GM12878 (cell line): Measurements from ENCODE around the gene NTSR1. TPM values are rescaled to one million over a fixed set of nuclear protein-coding genes. Genes with fewer than 3 reads are reported as not detected.

ENCODE experiments used
- ATAC-seq: fragments of 200-7000 bp; cut with Tn5 transposase; 3 replicates; pipeline ENCODE4 v1.9.1; 2020; ENCODE audit warnings: mild to moderate bottlenecking, moderate library complexity
- BruUV-seq: library from RNA; stranded (reverse); fragments of 400-500 nt; replicated peaks from 2 replicates; lab custom pipeline; 2021; lab: Mats Ljungman, UMichigan
- CTCF ChIA-PET: fragments of 300-600 bp; sonication (Branson Sonifier 250); formaldehyde crosslinking; extraction: SDS; loops from one replicate; lab custom pipeline; 2021; ENCODE audit warnings: inconsistent platforms; lab: Yijun Ruan, JAX
- POLR2A ChIA-PET: fragments of 350-600 bp; formaldehyde crosslinking; extraction: SDS; loops from one replicate; lab custom pipeline; 2021; ENCODE audit warnings: inconsistent platforms; lab: Charles Lee
- RAD21 ChIA-PET: fragments of 300-600 bp; sonication (Branson Sonifier 250); formaldehyde crosslinking; loops from one replicate; lab custom pipeline; 2023; ENCODE audit warnings: antibody characterized with exemption; ENCODE audit not compliant: unreplicated experiment; lab: Charles Lee
- SMC1A ChIA-PET: fragments of 300-600 bp; sonication (Branson Sonifier 250); formaldehyde crosslinking; loops from one replicate; lab custom pipeline; 2023; ENCODE audit not compliant: unreplicated experiment, uncharacterized antibody; lab: Charles Lee
- DNase-seq: peaks from one replicate; pipeline ENCODE4 v3.0.0-alpha.2; 2011; ENCODE audit warnings: low read depth, low spot score
- FAIRE-seq: peaks from 3 replicates; lab custom pipeline; 2011; peaks lifted over from hg19 to GRCh38; lab: Jason Lieb, UNC
- H2AFZ ChIP-seq: 2 replicates; pipeline ENCODE4 v1.6.0; 2011; ENCODE audit warnings: low read depth, low read length, control low read depth; ENCODE audit not compliant: control insufficient read depth
- H3K27ac ChIP-seq: 2 replicates; pipeline ENCODE4 v1.5.1; 2011; ENCODE audit warnings: control low read depth; ENCODE audit not compliant: control insufficient read depth, insufficient read depth
- H3K27me3 ChIP-seq, 2 experiments: replicated peaks in 1 of 2; 2 replicates each; pipeline versions ENCODE4 v1.6.0 to v1.6.1; 2011; ENCODE audit warnings: low read length in 1 of 2; ENCODE audit not compliant: control insufficient read depth in 2 of 2, insufficient read depth in 2 of 2
- H3K36me3 ChIP-seq, 2 experiments: 2 replicates each; pipeline ENCODE4 v1.5.1; 2011; ENCODE audit warnings: low read length in 1 of 2; ENCODE audit not compliant: control insufficient read depth in 2 of 2, insufficient read depth in 2 of 2
- H3K4me1 ChIP-seq: 2 replicates; pipeline ENCODE4 v1.6.1; 2011; ENCODE audit warnings: mild to moderate bottlenecking, low read length, moderate library complexity, mixed read lengths; ENCODE audit not compliant: control insufficient read depth, insufficient read depth
- H3K4me2 ChIP-seq: 2 replicates; pipeline ENCODE4 v1.6.0; 2011; ENCODE audit warnings: control low read depth; ENCODE audit not compliant: control insufficient read depth, insufficient read depth
- H3K4me3 ChIP-seq: fragments of 200-600 bp; sonication (generic); 2 replicates; pipeline ENCODE4 v1.5.1; 2016
- H3K79me2 ChIP-seq: 2 replicates; pipeline ENCODE4 v1.6.0; 2011; ENCODE audit warnings: low read length; ENCODE audit not compliant: control insufficient read depth, insufficient read depth
- H3K9ac ChIP-seq: 2 replicates; pipeline ENCODE4 v1.8.0; 2011; ENCODE audit warnings: low read length, control low read depth, mixed read lengths; ENCODE audit not compliant: control insufficient read depth, insufficient read depth
- H3K9me3 ChIP-seq: replicated peaks from 3 replicates; pipeline ENCODE4 v1.5.1; 2011; ENCODE audit warnings: mild to moderate bottlenecking, low read length; ENCODE audit not compliant: control insufficient read depth, insufficient read depth
- H4K20me1 ChIP-seq: 2 replicates; pipeline ENCODE4 v1.6.0; 2011; ENCODE audit not compliant: control insufficient read depth, insufficient read depth
- E2F8 ChIP-seq: fragments of 450-650 bp; IDR thresholded peaks from 2 replicates; pipeline ENCODE4 v1.6.1; 2018; ENCODE audit warnings: mild to moderate bottlenecking, low read depth, moderate library complexity; ENCODE audit not compliant: partially characterized antibody
- E4F1 ChIP-seq: fragments of 450-650 bp; IDR thresholded peaks from 2 replicates; pipeline ENCODE4 v1.6.1; 2018; ENCODE audit warnings: borderline replicate concordance, mild to moderate bottlenecking; ENCODE audit not compliant: partially characterized antibody
- EGR1 ChIP-seq, 2 experiments: IDR thresholded peaks; 1 replicate in 1 of 2; 2 replicates in 1 of 2; pipeline ENCODE4 v1.6.1; 2011 to 2012; ENCODE audit warnings: low read depth in 2 of 2, low read length in 2 of 2, borderline replicate concordance in 1 of 2, mild to moderate bottlenecking in 1 of 2, moderate library complexity in 1 of 2
- POLR2AphosphoS5 ChIP-seq: IDR thresholded peaks from 2 replicates; pipeline ENCODE4 v1.6.1; 2011; ENCODE audit warnings: mild to moderate bottlenecking, low read length, inconsistent platforms
- RBBP5 ChIP-seq: fragments of 200-600 bp; sonication (generic); conservative IDR thresholded peaks from 2 replicates; pipeline ENCODE4 v1.6.1; 2016
- SUZ12 ChIP-seq: fragments of 200-600 bp; sonication (generic); IDR thresholded peaks from one replicate; pipeline ENCODE4 v1.6.1; 2018; ENCODE audit warnings: antibody characterized with exemption, mild to moderate bottlenecking; ENCODE audit not compliant: unreplicated experiment
- ZNF592 ChIP-seq: fragments of 450-650 bp; IDR thresholded peaks from 2 replicates; pipeline ENCODE4 v1.6.1; 2017; ENCODE audit warnings: mild to moderate bottlenecking, moderate library complexity
- WGBS: methylation state at CpG from one replicate; pipeline ENCODE4 v1.1.6; 2016; ENCODE audit warnings: low lambda C conversion rate; ENCODE audit not compliant: insufficient replicate concordance, insufficient coverage; ENCODE audit errors: missing lambda C conversion rate; 5-methylcytosine and 5-hydroxymethylcytosine counted together
- in situ Hi-C: fragments of 300-500 bp; cut with MboI; formaldehyde crosslinking; loops from 9 replicates; pipeline ENCODE4 v1.14.3; 2018; ENCODE audit warnings: mixed read lengths
- intact Hi-C: fragments of 100-400 bp; cut with micrococcal nuclease; formaldehyde crosslinking; loops from one replicate; pipeline ENCODE4 v1.14.2; 2022; ENCODE audit not compliant: unreplicated experiment
- polyA plus RNA-seq, 11 experiments: library from polyadenylated mRNA; depleted of rRNA in 4 of 11; unstranded in 6 of 11; stranded (reverse) in 5 of 11; fragments of >200 nt; fragmentation: Nextera tagmentation in 4 of 11; fragmentation: Illumina TruSeq in 1 of 11; extraction: Ambion mirVana in 4 of 11; extraction: Trizol in 1 of 11; gene quantifications; 1 replicate in 1 of 11; 2 replicates in 10 of 11; pipeline versions ENCODE4 v1.2.1 to v1.2.3, GENCODE V29; 2011 to 2016; ENCODE audit warnings: inconsistent platforms in 2 of 11, missing spikeins in 2 of 11, low read depth in 1 of 11
- total RNA-seq, 4 experiments: library from RNA; depleted of rRNA in 3 of 4; stranded (reverse); fragments of >200 nt in 3 of 4; fragmentation: Illumina TruSeq in 1 of 4; extraction: Trizol in 1 of 4; gene quantifications; 2 replicates each; pipeline versions ENCODE4 v1.2.1 to v1.2.3, GENCODE V29; 2013 to 2021

Gene NTSR1
- total and polyA plus RNA-seq, 10 of the 15 experiments (the other 5 are each of a cell fraction or from before 2014, with no cell fraction given): not detected

- Histone ChIP-seq H3K9ac (no peak overlapping the region), H4K20me1 (no peaks in the 10 kb centered on the region), H3K36me3 (peaks cover 5 to 11% of the 10 kb centered on the region in 2 experiments), H3K79me2 (peaks cover 7% of the 10 kb centered on the region), H3K4me3 (no peak overlapping the region), H3K27ac (no peak overlapping the region), H2AFZ (no peak overlapping the region), H3K27me3 (no peaks in the 10 kb centered on the region), H3K4me1 (peaks cover 10% of the 10 kb centered on the region), H3K9me3 (no peaks in the 10 kb centered on the region), H3K4me2 (no peak overlapping the region)
- WGBS: 98% methylated on average over 19 of the region's 19 CpGs
- ATAC-seq (no peak), FAIRE-seq (no peak), DNase-seq (no peak)
- ChIA-PET POLR2A (no interaction called here), SMC1A (no interaction called here), RAD21 (no interaction called here), CTCF (no interaction called here)
- TSS peak; percentile 63 for BruUV-seq
- intact Hi-C loops (no loop called here), in situ Hi-C loops (loop anchor here (10.0 kb wide), 1 partner anchor 145 kb away; no protein-coding TSS in a partner anchor)
- no peak for TF ChIP-seq SUZ12
- TF ChIP-seq ZNF592: no peak
- no peak for TF ChIP-seq POLR2AphosphoS5
- no peak for TF ChIP-seq EGR1 (IDR thresholded peaks at IDR 0.05; ENCODE audit: borderline replicate concordance in 1 of 2, low read depth in 2 of 2, low read length in 2 of 2)
- no peak for TF ChIP-seq RBBP5
- TF ChIP-seq E2F8: no peak
- TF ChIP-seq E4F1: no peak
Measured at GRCh38 chr20:62799459-62799858, 90.8 kb downstream of the NTSR1 start.
